Kidney tubule cell (primary cell): Measurements from ENCODE around the gene MYEOV.

ENCODE experiments used
- DNase-seq: peaks from one replicate; pipeline ENCODE4 v3.0.0-alpha.2; 2018; ENCODE audit warnings: low spot score

MYEOV gene

DNA sequence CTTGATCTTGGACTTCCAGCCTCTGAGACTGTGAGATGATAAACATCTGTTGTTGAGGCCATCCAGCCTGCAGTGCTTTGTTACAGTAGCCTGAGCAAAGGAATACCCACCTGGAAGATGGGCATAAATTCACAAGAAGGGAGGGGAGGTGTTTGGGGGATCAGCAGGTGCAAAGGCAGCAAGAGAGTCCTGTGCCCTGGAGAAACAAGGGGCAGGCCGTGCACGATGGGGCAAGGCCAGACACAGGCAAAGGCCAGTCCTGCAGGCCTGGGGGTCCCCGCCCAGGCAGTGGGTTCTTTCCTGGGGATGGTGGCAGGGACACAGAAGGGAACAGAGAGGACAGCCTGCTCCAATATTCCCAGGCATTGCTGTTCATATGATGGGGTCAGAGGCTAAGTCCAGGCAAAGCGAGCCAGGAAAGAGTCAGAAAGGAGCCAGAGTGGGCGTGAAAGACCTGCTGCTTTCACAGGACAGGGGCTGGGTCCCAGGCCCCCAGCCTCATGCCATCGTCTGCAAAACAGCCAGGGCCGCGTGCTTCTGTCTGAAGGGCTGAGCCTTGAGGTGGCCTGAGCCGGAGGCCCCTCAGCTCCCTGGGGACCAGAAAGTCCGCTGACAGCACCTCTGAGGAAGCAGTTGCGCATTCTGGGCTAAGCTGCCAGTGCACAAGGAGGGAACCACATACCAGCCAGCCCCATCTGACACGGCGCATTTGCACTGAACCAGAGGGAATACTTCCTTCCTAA, 48.8 kb downstream of the MYEOV start:
- no peak for DNase-seq

- DNase-seq: no peak
Observed at GRCh38 chr11:69343401-69344321, 49.7 kb downstream of the MYEOV start.

- no peak for DNase-seq
Observed at GRCh38 chr11:69344570-69345145, 50.7 kb downstream of the MYEOV start.
